Measurements from ENCODE around the gene DAAM1.

DAAM1 gene

GRCh38 chr14:59377991-59378601, 189.6 kb downstream of the DAAM1 start:
- no peak for DNase-seq

- no peak for DNase-seq
Measured at GRCh38 chr14:59389936-59390335, 201.5 kb downstream of the DAAM1 start.

- DNase-seq, result no peak
Measured at GRCh38 chr14:59391388-59391787, 202.9 kb downstream of the DAAM1 start.

GRCh38 chr14:59394268-59394667, 205.8 kb downstream of the DAAM1 start:
- DNase-seq, result no peak

GRCh38 chr14:59395672-59396071, 207.2 kb downstream of the DAAM1 start:
- no peak for DNase-seq

- no peak for DNase-seq
Measured at GRCh38 chr14:59398841-59399240, 210.4 kb downstream of the DAAM1 start.

- DNase-seq, result no peak
Measured at GRCh38 chr14:59406454-59407245, 218.2 kb downstream of the DAAM1 start.

GRCh38 chr14:59407246-59408010, 219.0 kb downstream of the DAAM1 start:
- DNase-seq, result no peak

GRCh38 chr14:59415836-59416602, 227.6 kb downstream of the DAAM1 start:
- DNase-seq, result no peak

- no peak for DNase-seq
Measured at GRCh38 chr14:59417311-59417710, 228.8 kb downstream of the DAAM1 start.

GRCh38 chr14:59419303-59419702, 230.8 kb downstream of the DAAM1 start:
- no peak for DNase-seq

Data from activated CD4-positive, alpha-beta T cell treated with anti-CD3 and anti-CD28 coated beads, Interleukin-2, amount 50 U/mL, for 1 hour (primary cell).